HuH-7 (cell line): ENCODE measurements around the gene SORCS2.

Experiments used
- DNase-seq: peaks from one replicate; pipeline ENCODE4 v3.0.0; 2011; ENCODE audit warnings: low spot score

Gene SORCS2

DNA sequence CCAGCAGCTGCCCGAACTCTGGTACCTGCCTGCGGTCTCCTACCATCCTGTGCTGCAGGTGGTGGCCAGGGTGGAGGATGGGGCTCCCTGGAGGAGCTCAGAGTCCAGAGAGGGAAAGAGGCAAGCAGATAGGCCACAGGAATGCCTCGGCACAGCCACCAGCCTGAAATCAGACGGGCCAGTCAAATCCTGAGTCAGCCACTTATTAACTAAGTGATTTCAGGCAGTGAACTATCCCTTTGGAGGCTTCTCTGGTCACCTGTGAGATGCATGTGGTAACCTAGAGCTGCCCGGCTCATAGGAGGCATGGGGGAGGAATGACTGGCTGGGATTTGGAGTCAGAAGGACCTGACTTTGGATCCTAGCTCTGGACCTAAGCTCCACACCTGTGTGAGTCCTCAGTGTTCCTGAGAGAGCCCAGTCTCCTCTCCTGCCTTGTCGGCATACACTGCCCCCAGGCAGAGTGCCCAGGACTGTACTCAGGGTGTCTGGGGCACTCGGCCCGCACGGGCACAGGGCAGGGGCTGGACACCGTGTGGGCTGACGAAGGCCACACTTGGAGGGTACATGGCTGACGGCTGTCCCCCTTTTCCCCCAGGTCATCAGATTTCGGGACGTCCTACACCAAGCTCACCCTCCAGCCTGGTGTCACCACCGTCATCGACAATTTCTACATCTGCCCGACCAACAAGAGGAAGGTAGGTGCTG lies 338.7 kb downstream of the SORCS2 start:
- no peak for DNase-seq

DNA sequence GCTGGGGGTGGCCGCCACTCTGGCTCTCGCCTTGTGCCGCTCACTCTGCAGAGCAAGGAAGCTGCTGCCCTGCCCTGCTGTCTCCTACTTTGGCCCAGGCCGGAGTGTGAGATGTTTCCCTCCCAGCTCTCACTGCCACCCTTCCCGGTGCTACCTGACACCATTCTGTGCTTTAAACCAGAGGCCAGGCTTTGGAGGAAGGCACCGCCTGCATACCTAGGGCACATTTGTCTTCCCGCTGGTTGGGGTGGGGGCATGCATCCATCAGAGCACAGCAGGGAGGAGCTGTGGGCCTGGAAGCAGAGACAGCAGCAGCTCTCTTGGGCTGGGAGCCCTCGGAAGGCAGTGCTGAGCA lies 339.3 kb downstream of the SORCS2 start:
- no peak for DNase-seq

DNA sequence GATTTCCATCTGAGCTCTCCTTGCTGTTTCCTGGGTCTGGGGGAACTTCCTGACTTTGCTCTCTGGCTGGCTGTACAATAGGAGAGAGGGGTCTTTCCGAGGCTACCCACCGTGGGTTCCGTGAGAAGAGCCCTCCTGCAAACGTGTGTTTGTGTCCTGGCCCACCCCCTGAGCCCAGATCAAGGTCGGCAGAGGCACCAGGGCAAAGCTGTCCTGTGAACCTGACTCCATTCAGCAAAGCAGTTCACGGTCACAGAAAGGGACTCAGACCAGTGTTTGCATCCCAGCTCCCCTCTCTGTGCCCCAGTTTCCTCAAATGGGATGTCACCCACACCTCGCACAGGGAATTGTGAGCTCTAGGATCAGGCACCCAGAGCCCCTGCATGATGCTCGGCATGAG lies 339.7 kb downstream of the SORCS2 start:
- DNase-seq = no peak

DNA sequence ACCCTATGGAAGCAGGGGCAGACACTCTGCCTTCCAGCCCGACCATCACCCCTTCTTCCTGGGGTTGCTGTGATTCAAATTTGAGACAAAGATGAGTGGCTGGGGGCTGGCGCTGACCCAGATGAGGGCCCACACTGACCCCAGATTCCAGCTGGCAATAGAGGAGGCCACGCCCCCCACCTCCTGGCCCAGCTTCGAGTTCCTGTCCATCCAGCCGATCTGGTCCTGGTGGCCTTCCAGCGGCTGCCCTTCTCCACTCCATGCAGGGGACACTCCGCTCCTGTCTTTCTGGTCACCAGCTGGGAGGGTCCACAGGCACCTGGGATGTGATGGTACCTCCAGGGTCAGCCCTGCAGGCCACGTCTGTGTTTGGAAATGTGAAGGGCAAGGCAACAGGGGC lies 340.9 kb downstream of the SORCS2 start:
- no peak for DNase-seq

DNA sequence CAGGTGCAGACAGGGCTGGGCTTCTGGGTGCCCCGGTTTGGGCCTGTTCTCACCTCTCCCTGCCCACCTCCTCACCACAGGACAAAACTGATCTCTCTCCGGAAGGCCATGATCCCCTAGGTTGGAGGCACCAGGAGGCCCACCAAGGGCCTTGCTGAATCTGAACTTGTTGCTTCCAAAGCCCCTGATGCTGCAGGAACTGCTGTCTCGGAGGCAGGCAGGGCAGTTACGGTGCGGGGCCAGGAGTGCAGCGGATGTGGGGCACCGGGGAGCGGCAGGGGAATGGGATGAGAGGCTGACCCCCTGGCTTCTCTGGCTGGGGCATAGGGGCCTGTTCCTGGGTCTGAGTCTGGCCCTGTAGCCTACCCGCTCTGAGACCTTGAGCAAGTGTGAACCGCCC lies 342.8 kb downstream of the SORCS2 start:
- no peak for DNase-seq

DNA sequence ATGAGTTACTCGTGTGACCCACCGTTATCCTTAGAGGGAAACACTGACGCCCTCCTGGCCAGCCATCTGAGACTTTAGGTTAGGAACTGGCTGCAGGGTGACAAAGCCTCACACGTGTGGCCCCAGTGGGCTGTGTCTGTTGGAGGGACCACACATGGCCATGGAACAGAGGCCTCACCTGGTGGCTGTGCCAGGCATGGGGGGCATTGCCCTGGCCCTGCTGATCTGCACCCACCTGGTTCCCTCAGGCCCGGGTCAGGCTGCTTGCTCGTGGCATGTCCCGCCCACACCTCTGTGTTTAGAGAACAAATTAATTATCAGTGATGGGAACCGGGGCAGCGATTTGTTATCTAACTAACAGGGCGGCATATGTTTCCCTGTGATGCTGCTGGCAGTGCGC lies 343.3 kb downstream of the SORCS2 start:
- DNase-seq = no peak

DNA sequence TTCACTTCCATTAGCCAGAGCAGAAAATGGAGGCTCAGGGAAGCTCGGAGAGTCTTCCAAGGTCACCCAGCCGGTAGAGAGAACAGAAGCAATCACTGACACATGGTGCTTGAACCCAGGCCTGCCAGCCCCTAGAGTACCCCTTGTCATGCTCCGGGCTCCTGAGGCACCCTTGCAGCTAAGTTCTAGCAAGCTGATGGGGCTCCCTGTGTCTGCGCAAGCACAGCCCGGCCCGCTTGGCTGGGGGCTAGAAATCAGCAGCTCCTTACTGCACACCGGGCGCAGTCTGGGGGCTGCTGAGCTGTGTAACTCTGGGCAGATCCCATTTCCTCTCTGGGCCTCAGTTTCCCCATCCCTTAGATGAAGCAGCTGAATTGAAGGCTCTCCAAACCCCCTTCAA lies 344.5 kb downstream of the SORCS2 start:
- DNase-seq = no peak

DNA sequence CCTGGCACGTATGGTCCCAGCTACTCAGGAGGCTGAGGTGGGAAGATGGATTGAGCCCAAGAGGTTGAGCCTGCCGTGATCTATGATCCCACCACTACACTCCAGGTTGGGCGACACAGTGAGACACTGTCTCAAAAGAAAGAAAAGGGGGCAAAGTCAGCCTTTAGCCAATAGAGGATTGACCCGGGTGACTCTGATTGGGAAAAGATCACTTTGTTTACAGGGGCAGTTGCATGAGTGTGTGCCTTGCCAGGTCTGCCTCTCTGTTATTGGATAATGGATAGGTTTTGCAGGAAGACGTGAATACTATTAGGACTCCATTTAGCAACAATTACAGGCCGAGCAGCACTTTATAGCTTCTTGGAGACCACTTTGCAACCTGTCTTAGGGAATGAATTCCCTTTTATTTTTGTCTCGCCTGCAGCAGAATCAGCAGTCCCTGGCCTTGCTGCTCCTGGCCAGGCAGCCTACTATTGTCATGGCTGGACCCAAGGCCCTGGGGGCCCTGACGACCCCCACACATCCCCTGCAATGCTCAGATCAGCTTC lies 345.6 kb downstream of the SORCS2 start:
- no peak for DNase-seq

DNA sequence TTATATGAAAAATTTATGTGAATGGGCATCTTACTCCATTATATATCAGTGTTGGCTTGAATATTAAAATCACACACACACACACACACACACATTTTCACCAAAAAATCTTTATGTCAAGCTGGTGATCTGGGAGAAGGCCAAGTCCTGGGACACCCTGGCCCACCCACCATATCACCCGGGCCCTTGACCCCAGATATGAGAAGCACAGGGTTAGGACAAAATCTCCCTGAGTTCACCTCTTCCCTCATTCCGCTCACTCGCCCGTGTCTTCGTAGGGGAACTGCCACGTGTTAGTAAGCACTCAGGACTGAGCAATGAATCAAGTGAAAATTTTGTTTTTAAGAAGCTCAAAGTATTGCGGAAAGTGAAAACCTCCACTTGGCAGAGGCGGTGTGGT lies 346.2 kb downstream of the SORCS2 start:
- no peak for DNase-seq

DNA sequence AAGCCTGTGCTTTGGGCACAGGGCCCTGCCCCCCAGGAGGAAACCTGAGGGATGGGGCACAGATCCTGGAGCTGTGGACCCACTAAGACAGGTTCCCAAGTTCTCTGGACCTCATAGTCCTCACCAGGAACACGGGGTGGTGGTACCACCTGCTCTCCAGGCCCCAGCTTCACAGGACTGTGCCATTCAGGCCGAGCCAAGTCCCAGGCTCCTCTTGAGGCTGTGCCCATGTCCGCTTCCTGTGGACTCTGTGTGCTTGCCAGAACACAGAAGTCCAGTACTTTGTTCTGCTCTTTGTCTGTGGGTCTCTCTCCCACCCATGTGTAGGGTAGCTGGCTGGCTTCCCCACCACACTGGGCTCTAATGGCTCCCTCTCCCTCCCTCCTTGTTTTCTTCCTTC lies 346.8 kb downstream of the SORCS2 start:
- no peak for DNase-seq

DNA sequence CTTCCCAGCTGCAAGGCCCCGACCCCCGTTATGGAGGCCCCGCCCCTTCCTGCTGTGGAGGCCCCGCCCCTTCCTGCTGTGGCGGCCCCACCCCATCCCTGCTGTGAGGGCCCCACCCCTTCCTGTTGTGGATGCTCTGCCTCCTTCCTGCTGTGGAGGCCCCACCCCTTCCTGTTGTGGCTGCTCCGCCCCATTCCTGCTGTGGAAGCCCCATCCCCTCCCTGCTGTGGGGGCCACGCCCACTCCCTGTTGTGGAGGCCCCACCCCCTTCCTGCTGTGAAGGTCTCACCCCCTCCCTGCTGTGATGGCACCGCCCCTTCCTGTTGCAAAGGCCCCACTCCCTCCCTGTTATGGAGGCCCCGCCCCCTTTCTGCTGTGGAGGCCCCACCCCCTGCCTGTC lies 347.3 kb downstream of the SORCS2 start:
- DNase-seq = peak; percentile 53

DNA sequence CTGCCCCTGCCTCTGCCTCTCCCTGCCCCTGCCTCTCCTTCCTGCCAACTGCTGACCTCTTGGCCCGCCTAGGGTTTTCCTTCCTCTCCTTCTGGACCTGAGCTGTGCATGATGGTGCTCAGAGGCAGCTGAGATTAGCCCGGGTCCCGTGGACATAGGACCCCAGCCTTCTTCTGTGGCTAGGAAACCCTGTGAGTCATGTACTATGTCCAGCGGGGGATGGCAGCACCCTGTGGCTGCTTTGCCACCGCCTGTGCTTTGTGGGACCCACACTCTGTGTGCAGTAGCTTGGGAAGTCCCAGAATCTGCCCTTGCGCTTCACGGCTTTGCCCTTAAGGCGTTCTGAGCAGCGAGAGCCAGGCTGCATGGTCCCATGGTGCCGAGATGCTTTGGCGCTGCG lies 347.9 kb downstream of the SORCS2 start:
- no peak for DNase-seq

DNA sequence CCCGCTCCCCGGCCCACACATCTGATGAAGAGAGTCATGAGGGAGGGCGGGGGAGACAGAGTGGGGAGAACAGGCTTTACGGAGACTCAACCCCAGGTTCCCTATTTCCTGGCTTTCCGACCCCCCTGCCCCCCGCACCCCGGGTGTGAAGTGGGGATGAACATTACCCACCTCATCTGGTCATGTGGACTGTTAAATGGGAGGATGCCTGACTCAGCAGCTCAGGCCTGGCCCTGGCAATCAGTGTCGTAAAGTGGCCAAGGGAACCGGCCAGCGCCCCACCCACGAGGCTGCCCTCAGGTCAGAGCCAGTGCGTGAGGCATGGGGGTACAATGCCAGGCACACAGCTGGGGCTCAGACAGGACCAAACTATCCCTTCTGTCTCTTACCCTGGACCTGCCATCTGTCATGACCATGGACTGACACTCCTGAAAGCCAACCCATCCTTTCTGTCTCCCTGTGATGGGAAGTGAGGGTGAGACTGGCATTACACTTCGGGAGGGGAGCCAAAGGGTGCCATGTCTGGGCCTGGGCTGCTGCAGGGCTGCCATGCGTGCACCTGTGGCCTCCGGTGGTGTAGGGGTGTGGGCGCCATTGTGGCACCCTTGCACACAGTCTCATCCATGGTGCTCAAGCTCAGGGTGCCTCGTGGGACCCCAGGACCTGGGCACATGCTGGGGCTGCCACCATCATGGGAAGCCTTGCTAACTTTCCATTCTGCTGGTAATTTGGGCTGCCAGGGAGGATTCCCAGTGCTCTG lies 348.5 kb downstream of the SORCS2 start:
- DNase-seq = no peak

DNA sequence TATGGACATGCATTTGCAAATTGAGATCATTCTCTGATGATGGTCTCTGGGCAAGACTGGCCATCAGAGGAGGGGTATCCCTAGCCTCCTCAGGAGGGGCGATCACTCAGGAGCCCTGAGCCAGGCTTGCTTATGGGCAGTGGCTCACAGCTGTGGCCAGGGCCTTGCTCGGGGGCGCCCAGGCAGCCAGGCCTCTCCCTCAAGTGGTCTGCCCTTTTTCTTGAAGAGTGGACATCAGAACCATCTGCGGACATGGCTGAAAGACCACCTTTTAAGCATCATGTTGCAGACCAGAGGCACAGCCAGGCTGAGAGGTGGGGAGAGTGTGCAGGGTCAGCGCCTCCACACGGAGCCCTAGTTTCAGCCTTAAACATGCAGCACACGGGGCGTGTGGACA lies 349.1 kb downstream of the SORCS2 start:
- no peak for DNase-seq

DNA sequence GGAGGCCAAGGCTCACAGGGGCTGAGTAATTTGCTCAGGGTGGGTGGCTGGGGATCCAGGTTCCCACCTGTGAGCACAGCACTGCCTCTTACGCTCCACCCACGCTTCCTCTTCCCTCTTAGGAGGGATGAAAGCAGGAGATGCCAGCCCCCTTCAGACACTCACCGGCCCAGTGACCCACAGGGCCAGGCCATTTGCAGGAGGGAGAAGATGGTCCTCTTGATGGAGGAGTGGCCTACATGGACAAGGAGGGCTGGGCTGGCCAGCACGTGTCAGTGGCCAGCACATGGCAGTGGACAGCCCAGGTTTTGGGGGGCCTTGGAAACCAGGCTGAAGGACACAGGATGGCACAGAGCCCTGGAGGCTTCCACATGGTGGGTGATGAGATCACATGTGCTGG lies 350.4 kb downstream of the SORCS2 start:
- DNase-seq = no peak

DNA sequence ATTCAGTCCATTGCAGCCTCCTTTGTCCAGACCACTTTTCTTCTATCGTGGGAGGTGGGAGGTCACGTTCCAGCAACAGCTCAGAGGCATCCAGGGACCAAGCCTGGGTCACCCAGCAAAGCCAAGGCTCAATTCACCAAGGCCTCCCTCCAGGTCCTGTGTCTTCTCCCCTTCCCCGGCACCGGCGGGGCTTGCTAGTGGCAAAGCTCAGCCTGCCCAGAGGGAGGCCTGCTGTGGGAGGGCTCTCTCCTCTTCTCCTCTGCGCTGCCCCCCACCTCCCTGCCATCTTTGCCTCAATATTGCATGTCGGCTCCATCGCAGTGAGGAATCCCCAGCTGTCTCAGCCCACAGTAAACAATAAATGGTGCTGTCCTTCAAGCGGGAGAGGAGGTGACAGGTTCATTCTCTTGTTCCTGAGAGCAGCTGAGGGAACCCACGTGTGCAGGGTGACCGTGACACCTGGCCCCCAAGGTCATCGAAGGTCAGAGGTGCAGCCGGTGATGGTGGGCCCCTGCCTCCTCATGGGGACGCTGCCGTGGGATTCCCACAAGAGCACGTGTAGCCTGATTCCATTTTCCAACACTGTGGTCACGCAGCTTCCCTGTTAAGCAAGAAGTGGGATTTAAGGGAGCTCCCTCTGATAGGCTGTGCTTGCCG lies 353.9 kb downstream of the SORCS2 start:
- no peak for DNase-seq

DNA sequence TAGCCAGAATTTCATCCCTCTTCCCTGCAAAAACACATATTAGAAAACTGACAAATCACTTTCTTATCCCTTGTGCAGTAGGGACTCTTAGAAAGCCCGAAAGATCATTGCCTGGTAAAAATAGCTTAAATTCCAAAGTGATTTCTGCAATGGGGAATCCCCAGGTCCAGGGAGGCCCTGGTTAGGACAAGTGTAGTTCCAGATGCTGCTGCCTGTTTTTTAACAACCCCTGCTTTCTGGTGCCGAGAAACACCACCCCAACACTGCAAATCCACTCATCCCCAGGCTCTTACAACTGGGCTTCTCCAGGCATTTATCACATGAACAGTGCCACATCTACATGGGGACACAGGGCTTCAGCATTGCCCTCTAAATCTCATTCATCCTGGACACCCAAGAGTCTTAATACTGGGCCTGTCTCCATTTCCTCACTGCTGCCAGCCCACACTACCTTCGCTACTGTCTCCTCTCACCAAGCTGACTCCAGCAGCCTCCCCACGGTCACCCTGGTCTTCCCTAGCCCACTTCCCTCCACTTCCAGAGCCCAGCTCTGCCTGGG lies 354.6 kb downstream of the SORCS2 start:
- no peak for DNase-seq

DNA sequence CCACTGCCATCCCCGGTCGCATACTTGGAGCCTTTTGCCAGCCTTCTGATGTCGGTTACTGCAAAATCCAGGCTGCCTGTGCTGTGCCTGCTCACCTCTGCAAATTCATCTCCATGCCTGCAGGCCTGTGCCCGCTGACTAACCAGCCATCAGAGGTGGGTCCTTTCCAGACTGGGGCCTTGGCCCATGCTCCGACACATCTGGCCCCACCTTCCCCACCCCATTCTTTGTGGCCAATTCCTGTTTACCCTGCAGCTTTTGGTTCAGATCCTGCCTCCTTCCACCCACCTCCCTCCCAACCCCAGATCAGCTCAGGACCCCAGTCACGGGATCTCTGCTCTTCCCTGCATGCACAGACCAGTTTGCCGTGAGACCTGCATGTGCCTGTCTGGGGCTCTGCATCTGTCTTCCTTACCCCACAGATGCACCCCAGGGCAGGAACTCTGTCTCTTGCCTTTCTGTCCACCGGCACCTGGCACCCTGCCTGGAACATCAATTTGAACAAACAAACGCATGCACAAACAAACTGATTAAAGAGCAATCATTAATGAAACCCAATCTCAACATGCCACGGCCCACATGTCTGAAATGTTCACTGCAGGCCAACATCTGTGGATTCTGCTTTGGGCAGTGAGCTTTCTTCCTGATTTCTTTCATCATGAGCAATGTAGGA lies 355.2 kb downstream of the SORCS2 start:
- DNase-seq = no peak

DNA sequence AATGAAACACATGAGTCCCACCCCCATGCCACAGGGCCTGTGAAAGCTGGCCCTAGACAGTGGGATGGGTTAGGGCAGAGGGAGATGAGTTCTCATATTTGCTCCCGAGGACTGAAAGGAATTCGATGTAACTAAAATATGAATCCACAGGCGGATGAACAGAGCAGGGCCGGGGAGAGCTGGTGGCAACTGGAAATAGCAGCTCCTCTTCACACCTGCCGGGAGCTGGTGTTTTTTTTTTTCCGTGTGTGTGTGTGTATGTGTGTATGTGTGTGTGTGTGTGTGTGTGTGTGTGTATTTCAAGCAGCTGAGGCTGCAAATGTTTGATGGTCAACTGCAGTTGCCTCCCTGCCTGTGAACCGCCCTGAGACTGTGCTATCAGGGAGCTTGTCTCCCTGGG lies 357.5 kb downstream of the SORCS2 start:
- DNase-seq = no peak

DNA sequence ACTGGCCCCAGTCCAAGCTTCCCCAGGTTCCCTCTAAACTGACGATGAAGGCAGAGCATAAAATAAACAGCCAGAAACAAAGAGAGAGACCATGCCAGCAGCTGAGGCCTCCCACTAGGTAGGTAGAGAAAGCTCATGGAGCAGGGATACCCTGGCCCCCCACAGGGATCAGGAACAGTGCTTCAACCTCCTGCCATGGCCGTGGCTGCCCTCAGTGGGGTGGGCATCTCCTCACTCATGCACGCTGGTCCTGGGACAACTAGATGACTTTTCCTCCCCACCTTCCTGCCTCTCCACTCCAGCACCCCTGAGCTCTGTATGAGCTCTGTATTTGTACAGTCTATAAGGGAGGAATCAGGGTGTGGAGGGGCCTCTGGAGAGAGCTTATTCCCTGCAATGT lies 360.1 kb downstream of the SORCS2 start:
- DNase-seq = no peak

DNA sequence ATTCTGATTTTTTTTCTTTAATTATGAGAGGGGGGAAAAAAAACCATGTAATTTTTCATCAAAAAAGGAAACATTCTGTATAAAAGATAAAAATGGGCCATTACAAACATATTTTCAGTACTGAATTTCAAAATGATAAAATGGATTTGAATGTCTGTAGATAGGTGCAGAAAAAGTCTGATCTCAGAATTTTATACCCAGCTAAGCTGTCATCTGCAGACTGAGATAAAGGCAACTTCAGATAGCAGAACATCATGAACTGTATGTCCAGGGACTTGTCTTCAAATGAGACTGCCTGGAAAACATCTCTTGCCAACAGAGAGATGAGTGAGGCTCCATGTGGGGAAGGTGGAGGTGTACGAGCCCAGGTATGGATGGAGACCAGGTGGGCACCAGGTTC lies 360.9 kb downstream of the SORCS2 start:
- DNase-seq = no peak

DNA sequence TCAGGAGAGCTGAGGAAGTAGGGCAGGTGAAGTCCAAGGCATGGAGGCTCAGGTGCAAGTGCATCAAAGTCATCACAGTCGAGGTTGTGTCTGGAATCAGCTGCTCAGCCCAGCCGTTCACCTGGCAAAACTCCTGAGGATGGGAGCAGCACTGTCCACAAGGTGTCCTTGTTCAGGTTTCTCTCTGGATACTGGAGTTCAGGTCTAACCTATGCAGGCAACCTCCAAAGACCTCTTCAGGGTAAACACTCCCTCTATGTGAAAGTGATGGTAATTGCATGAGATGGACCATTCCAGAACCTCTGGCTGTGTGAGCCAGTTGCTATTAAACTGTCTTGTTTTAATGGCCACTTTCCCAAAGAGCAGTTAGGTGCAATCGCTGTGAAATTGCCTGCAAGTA lies 362.6 kb downstream of the SORCS2 start:
- DNase-seq = peak; percentile 26
